ENCODE measurements around the gene CCDC175. TPM values are rescaled to one million over a fixed set of nuclear protein-coding genes. Genes with fewer than 3 reads are reported as not detected.

The CCDC175 gene
- total and polyA plus RNA-seq, 2 experiments from 2014 or later: not detected

DNA sequence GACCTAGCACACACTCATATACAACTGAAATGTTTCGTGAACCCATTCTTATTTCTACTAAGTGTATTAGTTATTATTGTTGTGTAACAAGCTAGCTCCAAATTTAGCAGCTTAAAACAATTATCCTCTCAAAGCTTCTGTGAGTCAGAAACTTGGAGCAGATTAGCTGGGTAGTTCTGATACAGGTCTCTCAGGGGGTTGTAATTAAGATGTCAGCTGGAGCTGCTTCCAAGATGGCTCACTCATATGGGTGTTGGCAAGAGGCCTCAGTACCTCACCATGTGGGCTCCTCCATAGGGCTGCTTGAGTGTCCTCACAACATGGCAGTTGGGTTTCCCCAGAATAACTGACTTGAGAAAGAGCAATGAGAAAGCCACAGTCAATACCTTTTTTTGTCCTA is 121.2 kb downstream of the CCDC175 start:
- Histone ChIP-seq H3K27ac (no peak overlapping the region), H3K4me3 (no peak overlapping the region), H2AFZ (no peak overlapping the region), H3K36me3 (replicated peaks; ENCODE audit: insufficient read depth, low read depth) (no peaks in the 10 kb centered on the region), H3K9me3 (ENCODE audit: low read depth) (no peaks in the 10 kb centered on the region), H3K27me3 (no peaks in the 10 kb centered on the region), H3K9me2 (replicated peaks; ENCODE audit: insufficient read depth) (no peaks in the 10 kb centered on the region), H3K4me1 (ENCODE audit: insufficient read depth) (no peaks in the 10 kb centered on the region), H3K79me2 (no peaks in the 10 kb centered on the region), H3K4me2 (no peak overlapping the region), H4K20me1 (ENCODE audit: insufficient read depth, poor library complexity, severe bottlenecking) (no peaks in the 10 kb centered on the region)
- DNase-seq (ENCODE audit: low spot score): no peak
- no peak for TF ChIP-seq CTCF (IDR thresholded peaks at IDR 0.05; ENCODE audit: poor library complexity)
- no peak for TF ChIP-seq EZH2 (IDR thresholded peaks at IDR 0.05; ENCODE audit: borderline replicate concordance)
- TF ChIP-seq EZH2phosphoT487 (IDR thresholded peaks at IDR 0.05; ENCODE audit: low read depth, severe bottlenecking, unreplicated experiment): no peak
- 100% methylated on average over 1 of the region's 1 CpG for WGBS (ENCODE audit: low lambda C conversion rate, missing lambda C conversion rate)

Other genes starting within 250 kb of the CCDC175 start
- 1.6 and 1.8 TPM in 2 replicates for gene GPR135, start 111.4 kb downstream of the CCDC175 start, total RNA-seq
- 0.28 and 0.86 TPM in 2 replicates for gene GPR135, start 111.4 kb downstream of the CCDC175 start, polyA plus RNA-seq
- gene L3HYPDH, start 92.4 kb downstream of the CCDC175 start, total RNA-seq: 21.8 and 36.2 TPM in 2 replicates
- 20.3 and 39.2 TPM in 2 replicates for gene L3HYPDH, start 92.4 kb downstream of the CCDC175 start, polyA plus RNA-seq
- 83.8 and 94.9 TPM in 2 replicates for gene JKAMP, start 92.3 kb downstream of the CCDC175 start, total RNA-seq
- 48.7 and 69.9 TPM in 2 replicates for gene JKAMP, start 92.3 kb downstream of the CCDC175 start, polyA plus RNA-seq

All from hepatocyte (in vitro differentiated cells).